Astrocyte of the hippocampus (primary cell): ENCODE results near the gene PANK1.

ENCODE experiments used
- DNase-seq: peaks from one replicate; pipeline ENCODE4 v3.0.0; 2011; ENCODE audit warnings: low read depth, low spot score

The PANK1 gene

DNA sequence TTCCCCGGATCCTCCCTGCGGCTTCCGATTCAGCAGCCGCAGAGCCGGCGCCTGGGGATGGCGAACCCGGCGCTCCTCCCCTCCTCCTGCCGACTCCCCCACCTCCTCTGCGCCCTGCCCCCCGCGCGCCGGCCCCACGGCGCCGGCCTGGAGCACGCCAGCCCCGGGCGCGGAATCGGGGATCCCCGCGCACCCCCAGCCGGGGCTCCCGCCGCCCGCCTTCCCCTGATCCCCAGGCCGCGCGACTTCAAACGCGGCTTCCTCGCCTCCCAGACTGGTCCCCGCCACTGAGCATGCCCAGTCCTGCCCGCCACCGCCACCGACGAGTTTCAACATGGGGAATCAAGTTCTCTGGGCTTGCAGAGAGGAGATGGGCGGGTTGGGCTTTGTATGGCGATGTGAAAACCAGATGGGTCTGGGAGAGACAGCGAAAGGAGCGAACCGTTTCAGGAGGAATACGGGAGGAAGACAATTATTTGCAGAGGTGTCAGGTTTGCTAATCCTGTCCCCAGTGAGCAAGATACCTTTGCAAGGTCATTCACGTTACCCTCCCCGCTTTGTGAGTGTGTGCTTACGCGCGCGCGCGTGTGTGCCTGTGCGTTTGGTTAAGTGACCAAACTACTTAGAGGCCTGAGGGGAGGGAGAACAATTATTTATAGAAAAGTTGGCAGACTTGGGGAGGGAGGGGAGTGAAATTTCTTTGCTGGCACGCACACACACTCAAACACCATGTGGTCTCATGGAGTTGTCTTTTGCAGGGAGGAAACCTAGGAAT, at the start of gene PANK1:
PANK1 (minus strand) TSS at position 276 of the 775 bp plus-strand sequence. CDS start 351 bp downstream, outside the sequence.
- DNase-seq = peak; percentile 89

DNA sequence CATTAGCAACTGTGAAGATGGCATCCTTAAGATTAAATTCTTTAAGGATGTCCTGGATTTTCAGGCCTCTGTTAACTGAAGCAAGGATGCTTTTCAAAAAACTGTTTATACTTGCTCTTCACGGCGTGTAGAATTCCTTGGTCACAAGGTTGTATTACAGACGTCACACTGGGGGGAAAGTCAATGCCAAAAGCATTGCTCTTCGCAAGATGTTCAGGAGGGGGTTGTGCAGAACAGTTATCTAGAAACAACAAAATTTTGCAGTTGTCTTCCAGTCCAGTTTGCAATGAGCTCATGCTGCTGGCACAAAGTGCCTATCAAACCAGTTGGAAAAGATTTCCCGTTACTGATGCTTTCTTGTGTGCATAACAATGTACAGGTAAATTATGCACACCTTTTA, 48.1 kb upstream of the PANK1 start:
- no peak for DNase-seq

DNA sequence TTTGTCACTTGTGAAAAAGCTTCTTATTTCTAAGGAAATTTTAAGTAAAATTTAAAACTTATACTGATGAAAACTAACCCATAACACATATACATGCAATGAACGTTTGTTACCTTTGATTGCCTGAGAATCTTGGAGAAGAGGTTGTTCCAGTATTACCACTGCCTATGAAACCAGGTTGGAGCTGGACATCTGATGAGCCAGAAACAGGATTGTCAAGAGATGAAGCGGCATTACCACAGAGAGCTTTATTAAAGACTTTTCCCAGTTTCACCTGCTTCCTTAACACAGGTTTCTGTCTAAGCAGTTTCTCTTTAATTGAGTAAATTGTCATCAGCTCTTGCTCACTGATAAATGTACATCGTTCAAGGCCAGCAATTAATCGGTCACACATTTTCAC, 47.4 kb upstream of the PANK1 start:
- DNase-seq = no peak

DNA sequence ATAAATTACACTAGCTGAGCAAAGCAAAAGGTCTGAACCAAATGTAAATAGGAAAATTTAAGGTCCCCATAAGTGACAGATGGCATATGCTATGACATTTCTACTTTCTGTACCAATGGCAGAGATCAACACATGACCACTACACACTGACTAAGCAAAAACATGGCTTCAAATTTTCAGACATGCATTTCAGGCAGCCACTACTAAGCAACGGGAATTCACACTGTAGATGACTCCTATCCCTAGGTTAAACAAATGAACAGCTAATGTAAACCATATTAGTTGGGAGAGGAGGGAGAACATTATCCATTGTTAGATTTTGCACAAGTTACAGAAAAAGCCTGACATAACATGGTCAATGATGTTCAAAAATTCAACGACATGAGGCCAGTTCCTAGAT, 45.0 kb upstream of the PANK1 start:
- DNase-seq = no peak

GRCh38 chr10:89685936-89686335, 40.9 kb upstream of the PANK1 start:
- DNase-seq = no peak

- DNase-seq = no peak
These were observed 39.6 kb upstream of the PANK1 start for GRCh38 chr10:89684604-89685003.

DNA sequence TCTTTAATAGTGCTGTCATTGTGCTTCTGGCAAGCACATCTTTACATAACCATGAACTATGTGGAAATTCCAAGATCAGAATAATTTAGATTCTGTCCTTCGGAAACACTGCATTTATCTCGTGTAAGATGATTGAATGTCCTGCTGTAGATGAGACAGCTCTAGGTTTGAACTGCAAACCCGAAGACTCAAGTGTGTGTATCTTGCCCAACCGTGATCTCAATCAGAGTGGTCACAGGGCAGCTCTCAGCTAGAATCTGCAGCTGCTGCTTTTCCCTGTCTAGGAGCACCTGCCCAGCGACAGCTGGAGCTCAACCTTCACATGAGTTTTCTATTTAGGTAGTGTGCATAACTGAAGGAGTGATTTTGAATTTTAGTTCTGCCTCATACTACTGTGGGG, 38.8 kb upstream of the PANK1 start:
- DNase-seq = no peak

DNA sequence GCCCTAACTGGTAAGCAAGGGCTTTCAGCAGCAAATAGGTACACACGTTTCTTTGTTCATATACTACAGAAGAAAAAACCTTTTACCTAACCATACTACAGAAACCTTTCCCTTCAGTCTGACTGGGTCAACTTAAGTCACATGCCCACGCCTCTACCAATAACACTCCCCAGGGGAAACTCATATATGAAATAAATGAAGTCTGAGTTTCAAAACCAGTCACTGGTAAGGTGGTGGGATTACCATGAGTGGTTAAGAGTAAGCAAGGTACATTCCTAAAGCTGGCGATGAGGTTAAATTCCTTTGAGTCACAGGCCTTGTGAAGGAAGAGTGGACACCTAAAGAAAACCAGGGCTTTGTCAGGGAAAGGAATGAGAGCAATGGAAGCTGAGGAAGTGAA, 34.9 kb upstream of the PANK1 start:
- no peak for DNase-seq

DNA sequence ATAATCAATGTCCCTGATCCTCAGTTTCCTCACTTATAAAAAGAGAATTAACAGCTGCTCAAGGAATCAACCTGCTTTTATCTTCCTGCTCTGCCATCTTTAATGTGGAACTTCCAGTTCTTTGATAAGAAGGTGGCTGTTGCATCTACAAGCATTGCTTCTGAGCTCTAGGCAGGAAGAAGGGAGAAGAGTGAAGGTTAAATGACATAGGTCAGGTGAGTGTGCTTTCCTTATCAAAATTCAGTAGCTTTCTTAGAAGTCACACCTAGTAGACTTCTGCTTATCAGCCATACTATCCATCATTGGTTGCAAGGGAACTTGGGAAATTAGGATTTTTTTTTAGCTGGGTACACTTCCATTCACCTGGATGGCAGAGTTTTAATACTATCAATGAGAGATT, 32.3 kb upstream of the PANK1 start:
- no peak for DNase-seq

DNA sequence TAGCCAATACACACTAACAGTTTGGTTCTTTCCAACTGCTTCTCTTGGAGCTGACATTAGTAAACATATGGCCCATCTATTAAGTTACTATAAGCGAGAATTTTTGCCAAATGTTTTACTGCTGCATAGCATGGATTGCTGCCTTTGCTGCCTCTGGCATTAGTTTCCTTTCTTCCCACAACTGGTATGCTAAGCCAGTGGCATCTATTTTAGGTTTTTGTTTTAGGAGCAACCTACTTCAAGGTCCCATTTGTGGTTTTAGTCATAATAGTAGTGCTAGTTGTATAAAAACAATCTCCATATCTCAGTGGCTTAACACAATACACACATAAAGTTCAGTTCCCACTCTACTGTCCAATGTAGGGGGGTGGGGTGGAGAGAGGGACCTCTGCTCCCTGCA, 25.9 kb upstream of the PANK1 start:
- peak; percentile 29 for DNase-seq

DNA sequence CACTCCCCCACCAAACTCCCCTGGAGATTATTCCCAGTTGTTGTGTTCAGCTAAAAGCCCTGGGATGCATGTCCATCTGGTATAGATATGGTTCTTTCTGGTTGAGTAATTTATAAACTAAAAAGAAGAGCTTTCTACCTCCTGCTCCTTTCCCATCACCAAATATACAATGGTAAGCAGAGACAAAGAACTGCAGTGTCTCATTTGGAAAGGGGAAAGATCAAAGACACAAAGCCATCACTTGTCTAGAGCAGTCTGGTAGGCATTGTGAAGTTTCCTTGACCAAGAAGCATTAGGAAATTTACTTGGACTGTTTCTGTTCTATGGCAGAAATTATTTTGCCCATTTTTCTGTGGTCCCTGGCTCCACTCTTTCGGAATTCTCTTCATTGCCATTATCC, 24.9 kb upstream of the PANK1 start:
- DNase-seq = no peak

DNA sequence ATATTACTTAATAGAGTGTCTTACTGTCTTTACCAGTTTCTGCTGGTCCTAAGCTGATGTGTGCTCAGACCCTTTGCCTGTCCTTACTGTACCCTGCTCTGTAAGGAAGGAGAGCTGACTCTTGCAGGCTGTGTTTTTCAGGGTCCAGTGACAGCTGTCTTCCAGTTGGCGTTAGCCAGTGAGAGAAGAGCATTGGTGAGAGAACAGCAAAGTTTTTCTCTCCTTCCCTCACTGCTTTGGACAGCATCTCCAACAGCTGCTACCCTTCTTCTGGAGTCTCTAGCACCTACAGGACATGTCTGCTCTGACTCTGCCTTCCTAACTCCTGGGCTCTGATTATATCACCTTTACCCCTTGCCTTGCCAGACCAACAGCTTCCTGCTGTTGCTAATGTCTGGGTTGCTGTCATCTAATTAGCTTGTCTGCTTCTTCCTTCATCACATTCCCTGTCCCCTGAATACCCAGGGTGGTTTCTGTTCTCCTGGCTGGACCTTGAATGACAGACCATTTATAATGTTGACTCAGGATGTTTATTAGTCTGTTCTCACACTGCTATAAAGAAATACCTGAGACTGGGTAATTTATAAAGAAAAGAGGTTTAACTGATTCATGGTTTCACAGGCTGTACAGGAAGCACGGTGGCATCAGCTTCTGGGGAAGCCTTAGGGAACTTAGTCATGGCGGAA, 23.5 kb upstream of the PANK1 start:
- no peak for DNase-seq

GRCh38 chr10:89666138-89666537, 21.1 kb upstream of the PANK1 start:
- DNase-seq = no peak

- no peak for DNase-seq
These were observed 20.3 kb upstream of the PANK1 start for GRCh38 chr10:89665302-89665701.

- no peak for DNase-seq
These were observed 19.2 kb upstream of the PANK1 start for GRCh38 chr10:89664203-89664602.

DNA sequence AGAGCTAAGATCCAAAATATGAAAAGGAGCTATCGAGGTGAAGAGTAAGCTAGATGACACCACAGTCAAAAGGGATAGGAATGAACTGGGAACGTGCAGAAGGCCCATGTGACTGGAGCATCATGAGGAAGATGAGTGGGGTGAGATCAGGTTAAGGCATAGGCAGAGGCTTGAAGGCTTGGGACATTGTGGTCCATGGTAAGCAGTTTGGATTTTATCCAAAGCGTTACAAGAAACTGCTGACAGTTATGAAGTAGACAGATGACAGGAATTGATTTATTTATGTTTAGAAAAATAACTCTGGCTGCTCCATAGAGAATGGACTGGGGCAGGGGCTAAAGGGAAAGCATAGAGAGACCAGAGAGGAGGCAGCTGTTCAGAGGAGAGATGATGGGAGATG, 18.1 kb upstream of the PANK1 start:
- DNase-seq = no peak

DNA sequence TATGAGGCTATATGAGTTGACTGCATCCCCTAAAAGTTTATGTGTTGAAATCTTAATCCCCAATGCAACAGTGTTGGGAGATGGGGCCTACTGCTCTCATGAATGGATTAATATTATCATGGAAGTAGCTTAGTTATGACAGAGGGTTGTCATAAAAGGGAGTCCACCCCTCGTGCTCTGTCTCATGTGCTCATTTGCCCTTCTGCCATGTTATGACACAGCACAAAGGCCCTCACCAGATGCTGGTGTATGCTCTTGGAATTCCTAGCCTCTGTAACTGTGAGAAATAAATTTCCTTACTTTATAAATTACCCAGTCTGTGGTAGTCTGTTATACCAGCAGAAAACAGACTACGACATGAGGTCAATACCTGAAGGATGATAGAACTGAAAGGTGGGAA, 17.6 kb upstream of the PANK1 start:
- DNase-seq = no peak

- DNase-seq = peak; percentile 78
These were observed 14.4 kb upstream of the PANK1 start for GRCh38 chr10:89659143-89660131.

- no peak for DNase-seq
These were observed 12.3 kb upstream of the PANK1 start for GRCh38 chr10:89657302-89657701.

DNA sequence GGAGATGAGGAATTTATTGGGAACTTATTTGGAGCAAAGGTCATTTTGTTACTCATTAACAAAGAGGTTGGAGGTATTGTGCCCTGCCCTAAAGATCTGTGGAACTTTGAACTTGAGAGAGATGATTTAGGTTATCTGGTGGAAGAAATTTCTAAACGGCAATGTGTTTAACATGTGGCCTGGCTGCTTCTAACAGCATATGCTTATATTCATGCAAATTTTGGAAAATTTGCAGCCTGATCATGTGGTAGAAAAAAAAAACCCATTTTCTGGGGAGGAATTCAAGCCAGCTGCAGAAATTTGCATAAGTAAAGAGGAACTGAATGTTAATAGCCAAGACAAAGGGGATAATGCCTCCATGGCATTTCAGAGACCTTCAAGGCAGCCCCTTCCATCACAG, 10.7 kb upstream of the PANK1 start:
- no peak for DNase-seq

GRCh38 chr10:89653410-89653869, 8.4 kb upstream of the PANK1 start:
- DNase-seq = peak; percentile 94

- no peak for DNase-seq
These were observed 7.8 kb upstream of the PANK1 start for GRCh38 chr10:89652806-89653370.
